GM23248 (cell line): ENCODE measurements around the gene GALNT10.

Experiments
- EZH2 ChIP-seq: fragments of 200-600 bp; sonication (generic); IDR thresholded peaks from 2 replicates; pipeline ENCODE4 v1.6.1; 2018; ENCODE audit warnings: antibody characterized with exemption, mild to moderate bottlenecking; ENCODE audit not compliant: insufficient read depth, poor library complexity, severe bottlenecking
- EZH2phosphoT487 ChIP-seq: fragments of 200-600 bp; sonication (generic); IDR thresholded peaks from 2 replicates; pipeline ENCODE4 v1.6.1; 2018; ENCODE audit warnings: antibody characterized with exemption, moderate library complexity, mild to moderate bottlenecking, low read depth; ENCODE audit not compliant: insufficient read depth

- TF ChIP-seq EZH2phosphoT487 (no peak), EZH2 (no peak)
These were observed 239.9 kb downstream of the GALNT10 start for GRCh38 chr5:154430466-154430865.
